Measurements from ENCODE around the gene SLC41A3.
"Not testable (repeated sequence)": the region's sequence is repeated elsewhere in the genome, so short reads cannot be mapped to it uniquely, and the experiment has no call there.

Gene SLC41A3

DNA sequence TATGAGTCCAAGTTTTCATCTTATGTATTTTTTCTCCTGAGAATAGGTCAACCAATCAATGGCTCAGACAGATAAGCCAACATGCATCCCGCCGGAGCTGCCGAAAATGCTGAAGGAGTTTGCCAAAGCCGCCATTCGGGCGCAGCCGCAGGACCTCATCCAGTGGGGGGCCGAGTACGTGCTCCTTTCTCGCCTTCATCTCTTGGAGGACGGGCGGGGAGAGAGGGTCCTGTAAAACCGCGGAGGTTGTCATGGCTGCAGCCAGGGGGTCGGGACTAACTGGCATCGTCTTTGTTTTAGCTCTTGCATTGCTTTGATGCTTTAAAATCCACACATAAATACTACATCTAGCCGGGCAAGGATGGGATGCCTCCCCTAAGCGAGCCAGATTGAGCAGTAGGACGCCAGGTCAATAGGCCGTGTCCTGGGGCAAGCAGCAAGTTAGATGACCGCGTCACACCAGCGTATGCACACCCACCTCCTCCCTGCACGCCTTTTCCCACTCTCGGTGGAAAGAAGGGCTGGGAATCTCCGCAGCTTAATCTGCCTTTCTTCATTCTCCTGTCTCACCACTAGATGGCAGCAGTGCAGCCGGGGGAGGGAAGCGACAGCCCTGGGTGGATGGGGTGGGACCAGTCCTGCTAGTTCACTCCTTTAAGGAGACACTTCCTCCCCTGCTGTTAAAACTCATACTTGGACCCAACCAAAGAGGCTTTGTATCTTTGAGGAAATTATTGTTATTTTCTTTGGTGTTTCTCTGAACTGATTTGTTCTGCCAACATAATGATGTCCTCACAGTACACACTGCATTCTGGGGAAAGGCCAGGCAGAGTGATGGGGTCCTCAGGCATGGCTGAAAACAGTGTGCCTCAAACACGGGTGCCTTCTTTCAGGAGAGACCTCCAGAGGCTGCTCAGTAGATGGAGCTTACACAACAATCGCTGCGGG is 111.7 kb downstream of the SLC41A3 start:
- H3K79me2 ChIP-seq (ENCODE audit: insufficient read depth, low read length); H3K4me1 ChIP-seq (ENCODE audit: insufficient read depth, low read length, poor library complexity, severe bottlenecking); H3F3A ChIP-seq (ENCODE audit: low read depth); H4K20me1 ChIP-seq (ENCODE audit: insufficient read depth, low read length, poor library complexity, severe bottlenecking); H3K27me3 ChIP-seq (ENCODE audit: insufficient read depth, low read length, poor library complexity, severe bottlenecking); H3K36me3 ChIP-seq (ENCODE audit: insufficient read depth, low read length); H3K9me2 ChIP-seq (replicated peaks; ENCODE audit: low read depth, low read length); H3K9me3 ChIP-seq (ENCODE audit: insufficient read depth, low read depth, low read length): not testable (repeated sequence)
- H3K4me2 ChIP-seq (ENCODE audit: low read depth, low read length, poor library complexity, severe bottlenecking) = peak overlapping the region; percentile 94
- H3K9ac ChIP-seq (ENCODE audit: low read depth, low read length, poor library complexity, severe bottlenecking) = peak overlapping the region; percentile 50
- TF ChIP-seq, protein P1, sequence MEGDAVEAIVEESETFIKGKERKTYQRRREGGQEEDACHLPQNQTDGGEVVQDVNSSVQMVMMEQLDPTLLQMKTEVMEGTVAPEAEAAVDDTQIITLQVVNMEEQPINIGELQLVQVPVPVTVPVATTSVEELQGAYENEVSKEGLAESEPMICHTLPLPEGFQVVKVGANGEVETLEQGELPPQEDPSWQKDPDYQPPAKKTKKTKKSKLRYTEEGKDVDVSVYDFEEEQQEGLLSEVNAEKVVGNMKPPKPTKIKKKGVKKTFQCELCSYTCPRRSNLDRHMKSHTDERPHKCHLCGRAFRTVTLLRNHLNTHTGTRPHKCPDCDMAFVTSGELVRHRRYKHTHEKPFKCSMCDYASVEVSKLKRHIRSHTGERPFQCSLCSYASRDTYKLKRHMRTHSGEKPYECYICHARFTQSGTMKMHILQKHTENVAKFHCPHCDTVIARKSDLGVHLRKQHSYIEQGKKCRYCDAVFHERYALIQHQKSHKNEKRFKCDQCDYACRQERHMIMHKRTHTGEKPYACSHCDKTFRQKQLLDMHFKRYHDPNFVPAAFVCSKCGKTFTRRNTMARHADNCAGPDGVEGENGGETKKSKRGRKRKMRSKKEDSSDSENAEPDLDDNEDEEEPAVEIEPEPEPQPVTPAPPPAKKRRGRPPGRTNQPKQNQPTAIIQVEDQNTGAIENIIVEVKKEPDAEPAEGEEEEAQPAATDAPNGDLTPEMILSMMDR (conservative IDR thresholded peaks at IDR 0.05; ENCODE audit: low read length) = peak; percentile 65
- H2AFZ ChIP-seq (ENCODE audit: low read length) = peak overlapping the region; percentile 76
- peak overlapping the region; percentile 74 for H3K4me3 ChIP-seq (ENCODE audit: low read length, poor library complexity, severe bottlenecking)

DNA sequence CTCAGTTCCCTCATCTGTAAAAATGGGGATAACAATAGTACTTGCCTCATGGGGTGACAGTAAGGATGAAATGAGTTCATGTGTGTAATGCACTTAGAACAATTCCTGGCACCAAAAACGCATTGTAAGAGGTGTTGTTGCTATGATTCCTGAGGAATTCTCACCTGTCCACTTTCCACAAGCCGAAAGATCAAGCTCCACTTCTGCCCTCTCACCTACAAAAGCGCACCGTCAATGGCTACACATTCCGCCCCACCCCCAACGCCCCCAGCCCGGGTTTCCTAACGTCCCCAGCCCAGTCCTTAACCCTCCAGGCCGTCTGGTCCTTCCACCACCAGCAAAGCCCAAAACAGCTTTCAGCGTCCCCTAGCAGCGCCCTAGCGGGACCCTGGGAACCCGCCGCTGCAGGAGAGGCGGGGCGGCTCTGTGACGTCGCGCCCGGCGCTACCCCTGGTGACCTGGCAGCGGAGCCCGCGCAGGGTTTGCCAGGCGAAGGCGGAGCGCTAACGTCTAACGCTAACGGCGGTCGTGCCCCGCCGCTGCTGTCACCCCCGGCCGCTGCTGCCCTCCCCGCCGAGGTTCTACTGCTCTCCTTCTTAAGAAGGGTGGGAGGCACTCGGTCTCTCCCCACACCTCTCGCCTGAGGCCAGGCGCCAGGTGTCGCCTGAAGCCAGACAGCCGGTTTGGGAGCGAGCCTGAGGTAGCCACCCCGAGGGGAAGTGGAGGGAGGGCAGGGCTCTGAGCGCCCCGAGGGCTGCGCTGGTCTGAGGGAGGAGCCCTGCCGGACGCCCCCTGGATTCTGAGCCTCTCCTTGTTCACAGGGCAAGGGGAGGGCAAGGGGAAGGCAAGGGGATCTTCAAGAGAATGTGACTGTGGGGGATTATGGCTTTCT is 115.0 kb downstream of the SLC41A3 start, which contains the start of gene ROPN1B:
Gene ROPN1B (plus strand): TSS at position 478 of the 892 bp plus-strand sequence. CDS start 2,877 bp downstream, outside the sequence.
- H2AFZ ChIP-seq (ENCODE audit: low read length); H3F3A ChIP-seq (ENCODE audit: low read depth); H3K4me2 ChIP-seq (ENCODE audit: low read depth, low read length, poor library complexity, severe bottlenecking); H3K9me2 ChIP-seq (replicated peaks; ENCODE audit: low read depth, low read length); H3K4me3 ChIP-seq (ENCODE audit: low read length, poor library complexity, severe bottlenecking); H4K20me1 ChIP-seq (ENCODE audit: insufficient read depth, low read length, poor library complexity, severe bottlenecking); H3K79me2 ChIP-seq (ENCODE audit: insufficient read depth, low read length); H3K27me3 ChIP-seq (ENCODE audit: insufficient read depth, low read length, poor library complexity, severe bottlenecking); H3K9me3 ChIP-seq (ENCODE audit: insufficient read depth, low read depth, low read length); H3K9ac ChIP-seq (ENCODE audit: low read depth, low read length, poor library complexity, severe bottlenecking); H3K36me3 ChIP-seq (ENCODE audit: insufficient read depth, low read length); H3K4me1 ChIP-seq (ENCODE audit: insufficient read depth, low read length, poor library complexity, severe bottlenecking): not testable (repeated sequence)

DNA sequence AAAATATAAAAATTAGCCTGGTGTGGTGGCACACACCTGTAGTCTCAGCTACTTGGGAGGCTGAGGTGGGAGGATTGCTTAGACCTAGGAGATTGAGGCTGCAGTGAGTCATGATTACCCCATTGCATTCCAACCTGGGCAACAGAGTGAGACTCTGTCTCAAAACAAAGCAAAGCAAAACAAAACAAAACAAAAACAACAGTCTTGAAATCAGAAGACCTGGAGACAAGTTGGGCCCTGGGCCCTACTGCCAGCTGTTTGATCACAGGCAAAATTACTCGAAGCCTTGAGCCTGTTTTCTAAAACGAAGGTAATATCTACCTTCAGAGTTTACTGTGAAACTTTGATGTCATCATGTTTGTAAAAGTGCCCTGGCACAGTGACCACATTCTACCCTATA is 115.8 kb downstream of the SLC41A3 start:
- H3K36me3 ChIP-seq (ENCODE audit: insufficient read depth, low read length); H3F3A ChIP-seq (ENCODE audit: low read depth); H3K79me2 ChIP-seq (ENCODE audit: insufficient read depth, low read length); H3K9ac ChIP-seq (ENCODE audit: low read depth, low read length, poor library complexity, severe bottlenecking); H3K27me3 ChIP-seq (ENCODE audit: insufficient read depth, low read length, poor library complexity, severe bottlenecking); H3K4me2 ChIP-seq (ENCODE audit: low read depth, low read length, poor library complexity, severe bottlenecking); H3K4me1 ChIP-seq (ENCODE audit: insufficient read depth, low read length, poor library complexity, severe bottlenecking); H3K9me3 ChIP-seq (ENCODE audit: insufficient read depth, low read depth, low read length); H3K4me3 ChIP-seq (ENCODE audit: low read length, poor library complexity, severe bottlenecking); H4K20me1 ChIP-seq (ENCODE audit: insufficient read depth, low read length, poor library complexity, severe bottlenecking); H2AFZ ChIP-seq (ENCODE audit: low read length); H3K9me2 ChIP-seq (replicated peaks; ENCODE audit: low read depth, low read length): not testable (repeated sequence)

DNA sequence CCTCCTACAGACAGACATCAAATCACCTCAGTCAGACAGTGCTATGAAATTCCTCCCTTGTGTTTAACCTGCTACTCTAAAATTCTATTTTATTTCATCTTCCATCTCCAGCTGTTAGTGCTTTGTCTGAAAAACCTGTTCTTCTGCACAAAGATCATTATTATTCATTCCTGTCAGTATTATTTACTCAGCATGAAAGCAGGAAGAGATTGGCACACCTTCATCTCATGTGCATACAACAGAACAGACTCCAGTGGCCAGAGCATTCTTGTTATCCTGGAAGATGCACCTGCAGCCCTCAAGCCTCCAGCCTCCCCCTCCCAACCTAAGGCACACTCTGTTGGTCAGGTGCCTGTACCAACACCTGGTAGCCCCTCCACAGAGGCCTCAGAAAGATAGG is 116.8 kb downstream of the SLC41A3 start:
- no peak overlapping the region for H3K4me3 ChIP-seq (ENCODE audit: low read length, poor library complexity, severe bottlenecking)
- H3K27me3 ChIP-seq (ENCODE audit: insufficient read depth, low read length, poor library complexity, severe bottlenecking) = no peaks in the 10 kb centered on the region
- H4K20me1 ChIP-seq (ENCODE audit: insufficient read depth, low read length, poor library complexity, severe bottlenecking) = no peaks in the 10 kb centered on the region
- no peaks in the 10 kb centered on the region for H3K9me2 ChIP-seq (replicated peaks; ENCODE audit: low read depth, low read length)
- H3K36me3 ChIP-seq (ENCODE audit: insufficient read depth, low read length) = no peaks in the 10 kb centered on the region
- no peaks in the 10 kb centered on the region for H3K4me1 ChIP-seq (ENCODE audit: insufficient read depth, low read length, poor library complexity, severe bottlenecking)
- H3F3A ChIP-seq (ENCODE audit: low read depth) = no peaks in the 10 kb centered on the region
- no peaks in the 10 kb centered on the region for H3K79me2 ChIP-seq (ENCODE audit: insufficient read depth, low read length)
- no peak overlapping the region for H2AFZ ChIP-seq (ENCODE audit: low read length)
- TF ChIP-seq, protein P1 (conservative IDR thresholded peaks at IDR 0.05; ENCODE audit: low read length) = no peak
- H3K9me3 ChIP-seq (ENCODE audit: insufficient read depth, low read depth, low read length) = no peaks in the 10 kb centered on the region
- no peak overlapping the region for H3K4me2 ChIP-seq (ENCODE audit: low read depth, low read length, poor library complexity, severe bottlenecking)
- H3K9ac ChIP-seq (ENCODE audit: low read depth, low read length, poor library complexity, severe bottlenecking) = no peak overlapping the region

Measured in Loucy (cell line).